Middle frontal gyrus (tissue), 1 donor: ENCODE results near the gene MALAT1.
"Not testable (repeated sequence)": the region's sequence is repeated elsewhere in the genome, so short reads cannot be mapped to it uniquely, and the experiment has no call there.

Experiments used
- DNase-seq: peaks from one replicate; pipeline ENCODE4 v3.0.0-alpha.2; 2015; ENCODE audit warnings: low spot score; ENCODE audit errors: extremely low spot score

Gene MALAT1

DNA sequence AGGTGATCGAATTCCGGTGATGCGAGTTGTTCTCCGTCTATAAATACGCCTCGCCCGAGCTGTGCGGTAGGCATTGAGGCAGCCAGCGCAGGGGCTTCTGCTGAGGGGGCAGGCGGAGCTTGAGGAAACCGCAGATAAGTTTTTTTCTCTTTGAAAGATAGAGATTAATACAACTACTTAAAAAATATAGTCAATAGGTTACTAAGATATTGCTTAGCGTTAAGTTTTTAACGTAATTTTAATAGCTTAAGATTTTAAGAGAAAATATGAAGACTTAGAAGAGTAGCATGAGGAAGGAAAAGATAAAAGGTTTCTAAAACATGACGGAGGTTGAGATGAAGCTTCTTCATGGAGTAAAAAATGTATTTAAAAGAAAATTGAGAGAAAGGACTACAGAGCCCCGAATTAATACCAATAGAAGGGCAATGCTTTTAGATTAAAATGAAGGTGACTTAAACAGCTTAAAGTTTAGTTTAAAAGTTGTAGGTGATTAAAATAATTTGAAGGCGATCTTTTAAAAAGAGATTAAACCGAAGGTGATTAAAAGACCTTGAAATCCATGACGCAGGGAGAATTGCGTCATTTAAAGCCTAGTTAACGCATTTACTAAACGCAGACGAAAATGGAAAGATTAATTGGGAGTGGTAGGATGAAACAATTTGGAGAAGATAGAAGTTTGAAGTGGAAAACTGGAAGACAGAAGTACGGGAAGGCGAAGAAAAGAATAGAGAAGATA is at the start of gene MALAT1:
Gene MALAT1 (plus strand): TSS at position 69 of the 736 bp plus-strand sequence.
- DNase-seq = peak; percentile 93

DNA sequence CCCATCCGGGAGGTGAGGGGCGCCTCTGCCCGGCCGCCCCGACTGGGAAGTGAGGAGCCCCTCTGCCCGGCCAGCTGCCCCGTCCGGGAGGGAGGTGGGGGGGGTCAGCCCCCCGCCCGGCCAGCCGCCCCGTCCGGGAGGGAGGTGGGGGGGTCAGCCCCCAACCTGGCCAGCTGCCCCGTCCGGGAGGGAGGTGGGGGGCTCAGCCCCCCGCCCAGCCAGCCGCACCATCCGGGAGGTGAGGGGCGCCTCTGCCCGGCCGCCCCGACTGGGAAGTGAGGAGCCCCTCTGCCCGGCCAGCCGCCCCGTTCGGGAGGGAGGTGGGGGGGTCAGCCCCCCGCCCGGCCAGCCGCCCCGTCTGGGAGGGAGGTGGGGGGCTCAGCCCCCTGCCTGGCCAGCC is 47.5 kb upstream of the MALAT1 start:
- not testable (repeated sequence) for DNase-seq

DNA sequence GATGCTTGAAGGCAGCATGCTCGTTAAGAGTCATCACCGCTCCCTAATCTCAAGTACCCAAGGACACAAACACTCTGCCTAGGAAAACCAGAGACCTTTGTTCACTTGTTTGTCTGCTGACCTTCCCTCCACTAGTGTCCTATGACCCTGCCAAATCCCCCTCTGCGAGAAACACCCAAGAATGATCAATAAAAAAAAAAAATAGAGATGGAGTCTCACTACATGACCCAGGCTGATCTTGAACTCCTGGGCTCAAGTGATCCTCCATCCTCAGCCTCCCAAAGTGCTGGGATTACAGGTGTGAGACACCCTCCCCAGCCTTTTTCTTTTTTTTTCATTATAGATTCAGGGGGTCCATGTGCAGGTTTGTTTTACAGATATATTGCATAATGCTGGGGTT is 46.6 kb upstream of the MALAT1 start:
- DNase-seq = not testable (repeated sequence)

DNA sequence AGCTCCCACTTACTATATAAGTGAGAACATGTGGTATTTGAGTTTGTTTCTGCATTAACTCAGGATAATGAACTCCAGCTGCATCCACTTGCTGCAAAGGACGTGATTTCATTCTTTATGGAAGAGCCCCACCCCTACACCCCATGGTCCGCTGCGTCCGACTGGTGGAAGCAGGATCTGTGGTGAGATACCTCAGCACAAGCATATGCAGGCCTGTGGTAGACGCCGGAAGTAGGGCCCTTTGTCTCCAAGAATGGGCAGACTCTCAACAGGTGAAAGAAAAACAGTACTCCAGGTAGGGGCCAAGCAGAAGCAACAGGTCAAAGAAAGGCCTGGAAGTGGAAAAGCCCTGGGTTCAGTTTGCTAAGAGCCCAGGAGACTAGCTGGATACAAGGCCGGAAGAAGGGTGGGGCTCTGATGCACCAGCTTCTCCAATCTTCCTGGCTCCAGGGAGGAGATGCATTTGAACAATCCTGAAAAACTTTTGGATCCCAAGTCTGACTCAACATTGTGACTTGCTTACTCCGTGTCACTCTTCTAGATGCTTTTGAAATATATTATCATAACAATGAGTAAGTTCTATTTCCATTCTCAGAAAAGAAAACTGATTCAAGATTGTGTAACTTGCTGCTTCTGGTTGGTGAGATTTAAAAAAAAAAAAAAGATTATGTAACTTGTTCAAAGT is 45.9 kb upstream of the MALAT1 start:
- no peak for DNase-seq

DNA sequence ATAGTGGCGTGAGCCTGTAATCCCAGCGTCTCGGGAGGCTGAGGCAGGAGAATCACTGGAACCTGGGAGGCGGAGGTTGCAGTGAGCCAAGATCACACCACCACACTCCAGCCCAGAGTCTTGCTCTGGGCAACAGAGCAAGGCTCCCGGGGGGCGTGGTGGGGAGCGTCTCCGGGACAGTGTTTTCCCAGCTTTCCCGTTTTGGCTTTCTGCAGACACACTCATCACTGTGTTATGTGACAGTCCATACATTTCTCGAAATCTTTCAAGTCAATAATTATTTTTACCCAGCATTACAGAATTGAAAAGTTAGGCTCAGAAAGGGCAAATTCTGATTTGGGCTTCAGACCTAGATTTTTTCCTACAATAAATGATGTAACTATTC is 44.5 kb upstream of the MALAT1 start:
- DNase-seq = no peak

DNA sequence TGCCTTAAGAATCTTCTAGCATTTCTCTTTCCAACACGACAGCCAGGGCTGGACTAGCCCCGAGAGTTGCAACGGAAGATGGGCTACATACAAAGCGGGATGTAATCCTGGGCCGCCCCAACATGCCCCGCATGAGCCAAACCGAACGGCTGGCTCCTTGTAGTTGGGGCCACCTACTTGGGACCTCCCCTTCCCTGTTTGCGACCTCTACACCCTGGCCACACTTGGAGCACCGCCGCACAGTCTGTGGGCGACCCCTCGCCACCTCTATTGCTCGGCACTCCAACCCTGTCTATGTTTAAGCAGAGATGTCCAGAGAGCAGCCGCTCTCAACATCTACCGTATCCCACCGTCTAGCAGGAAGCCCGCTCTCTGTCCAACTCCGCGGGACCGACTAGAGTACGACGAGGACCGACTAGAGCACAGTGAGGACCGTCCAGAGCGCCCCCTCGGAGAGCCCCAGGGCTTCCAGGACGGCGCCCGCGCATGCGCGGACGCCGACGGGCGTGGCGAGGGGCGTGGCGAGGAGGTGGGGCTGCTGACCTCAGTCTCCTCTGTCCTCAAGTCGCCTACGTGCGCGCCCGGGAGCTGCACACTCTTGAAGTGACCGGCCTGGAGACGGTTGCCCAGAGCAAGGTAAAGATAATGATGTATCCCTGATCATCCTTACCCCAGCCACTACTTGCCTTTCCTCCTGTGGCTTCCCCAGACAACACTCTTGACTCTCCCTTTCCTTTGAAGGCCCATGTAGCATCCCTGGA is 44.0 kb upstream of the MALAT1 start:
- DNase-seq = peak; percentile 66

DNA sequence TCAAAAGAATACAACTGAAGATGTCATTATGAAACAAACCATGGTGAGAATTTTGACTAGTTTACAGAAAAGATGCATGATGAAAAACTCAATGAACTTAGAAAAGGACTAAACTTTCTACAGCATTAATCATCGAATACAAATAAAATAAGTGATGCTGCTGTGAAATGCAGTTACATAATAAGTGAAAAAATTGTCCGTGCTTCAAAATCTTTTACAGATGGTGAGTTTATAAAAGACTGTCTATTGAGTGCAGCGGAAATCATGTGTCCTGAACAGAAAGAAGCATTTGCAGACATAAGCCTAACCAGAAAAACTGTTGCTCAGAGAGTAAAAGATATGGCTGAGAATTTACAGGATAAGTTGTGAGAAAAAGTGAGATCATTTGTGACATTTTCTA is 42.4 kb upstream of the MALAT1 start:
- DNase-seq = no peak

DNA sequence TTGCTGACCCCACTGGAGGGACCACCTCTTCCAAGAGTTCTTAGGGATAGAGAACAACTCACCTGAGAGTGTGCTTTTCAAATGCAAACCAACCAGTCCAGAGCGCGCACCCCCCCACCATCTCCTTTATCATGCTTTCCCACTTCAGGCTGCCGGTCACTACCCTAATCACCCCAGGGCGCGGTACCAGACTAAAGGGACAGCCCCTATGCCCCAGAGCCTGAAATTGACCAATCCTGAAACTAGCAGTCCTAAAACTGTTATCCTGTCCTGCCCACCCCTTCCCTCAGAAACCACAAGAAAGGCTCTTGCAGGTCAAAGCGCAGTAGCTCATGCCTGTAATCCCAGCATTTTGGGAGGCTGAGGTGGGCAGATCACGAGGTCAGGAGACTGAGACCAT is 39.3 kb upstream of the MALAT1 start:
- DNase-seq = no peak

DNA sequence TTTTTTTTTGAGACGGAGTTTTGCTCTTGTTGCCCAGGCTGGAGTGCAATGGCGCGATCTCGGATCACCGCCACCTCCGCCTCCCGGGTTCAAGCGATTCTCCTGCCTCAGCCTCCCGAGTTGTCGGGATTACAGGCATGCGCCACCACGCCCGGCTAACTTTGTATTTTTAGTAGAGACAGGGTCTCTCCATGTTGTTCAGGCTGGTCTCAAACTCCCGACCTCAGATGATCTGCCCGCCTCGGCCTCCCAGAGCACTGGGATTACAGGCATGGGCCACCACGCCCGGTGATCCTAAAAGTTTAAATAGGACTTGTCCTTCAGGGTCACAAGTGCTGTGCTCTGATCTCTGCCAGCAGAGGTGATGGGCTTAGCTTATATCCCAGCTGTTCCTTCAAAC is 33.4 kb upstream of the MALAT1 start:
- DNase-seq = not testable (repeated sequence)

DNA sequence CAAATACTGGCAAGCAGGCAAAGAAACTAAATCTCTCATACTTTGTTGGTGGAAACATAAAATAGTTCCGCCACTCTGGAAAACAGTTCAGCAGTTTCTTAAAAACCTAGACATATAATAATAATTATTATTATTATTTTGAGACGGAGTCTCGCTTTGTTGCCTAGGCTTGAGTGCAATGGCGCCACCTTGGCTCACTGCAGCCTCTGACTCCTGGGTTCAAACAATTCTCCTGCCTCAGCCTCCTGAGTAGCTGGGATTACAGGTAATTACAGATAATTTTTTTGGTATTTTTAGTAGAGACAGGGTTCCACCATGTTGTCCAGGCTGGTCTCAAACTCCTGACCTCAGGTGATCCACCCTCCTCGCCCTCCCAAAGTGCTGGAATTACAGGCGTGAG is 31.5 kb upstream of the MALAT1 start:
- DNase-seq = not testable (repeated sequence)

DNA sequence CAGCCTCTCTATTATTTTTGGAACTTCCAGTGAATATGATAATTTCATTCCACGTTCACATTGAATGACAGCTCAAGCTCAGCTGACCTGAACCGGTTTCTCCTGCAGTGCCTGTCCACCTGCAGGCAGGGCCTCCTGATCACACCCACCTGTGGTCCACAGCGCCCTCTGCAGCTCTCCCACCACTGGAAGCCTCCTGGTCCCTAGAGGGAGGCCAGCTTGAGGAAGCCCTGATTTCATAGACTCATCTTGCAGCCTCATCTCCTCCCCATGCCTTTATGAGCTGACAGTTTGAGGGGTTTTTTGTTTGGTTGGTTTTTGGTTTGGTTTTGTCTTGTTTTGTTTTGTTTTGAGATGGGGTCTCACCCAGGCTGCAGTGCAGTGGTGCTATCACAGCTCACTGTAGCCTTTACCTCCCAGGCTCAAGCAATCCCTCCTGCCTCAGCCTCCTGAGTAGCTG is 29.9 kb upstream of the MALAT1 start:
- no peak for DNase-seq

DNA sequence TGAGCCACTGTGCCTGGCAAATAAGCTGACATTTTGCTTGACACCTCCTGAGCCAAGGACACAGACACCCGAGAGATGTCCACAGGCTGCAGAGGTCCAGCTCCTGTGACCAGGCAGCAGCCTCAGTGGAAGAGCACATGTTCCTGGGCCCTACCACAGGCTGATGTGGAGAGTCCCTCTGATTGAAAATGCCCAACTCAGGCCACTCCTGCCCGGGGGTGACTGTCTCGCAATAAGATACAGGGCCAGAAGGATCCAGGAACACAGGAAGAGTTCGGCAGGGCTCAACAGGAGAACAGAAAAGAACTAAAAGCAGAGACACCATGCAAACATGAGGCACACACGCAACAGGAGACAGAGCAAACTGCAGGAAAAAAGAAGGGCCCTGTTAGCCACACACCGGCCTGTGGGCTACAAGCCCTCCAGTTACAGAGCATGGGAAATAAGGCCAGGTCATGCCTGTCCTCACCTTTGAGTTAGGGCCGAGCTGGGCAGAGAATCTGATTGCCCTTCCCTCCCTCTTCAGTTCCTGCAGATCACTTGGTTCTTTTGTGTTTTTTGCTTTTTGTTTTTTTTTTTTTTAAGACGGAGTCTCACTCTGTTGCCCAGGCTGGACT is 28.3 kb upstream of the MALAT1 start:
- no peak for DNase-seq

DNA sequence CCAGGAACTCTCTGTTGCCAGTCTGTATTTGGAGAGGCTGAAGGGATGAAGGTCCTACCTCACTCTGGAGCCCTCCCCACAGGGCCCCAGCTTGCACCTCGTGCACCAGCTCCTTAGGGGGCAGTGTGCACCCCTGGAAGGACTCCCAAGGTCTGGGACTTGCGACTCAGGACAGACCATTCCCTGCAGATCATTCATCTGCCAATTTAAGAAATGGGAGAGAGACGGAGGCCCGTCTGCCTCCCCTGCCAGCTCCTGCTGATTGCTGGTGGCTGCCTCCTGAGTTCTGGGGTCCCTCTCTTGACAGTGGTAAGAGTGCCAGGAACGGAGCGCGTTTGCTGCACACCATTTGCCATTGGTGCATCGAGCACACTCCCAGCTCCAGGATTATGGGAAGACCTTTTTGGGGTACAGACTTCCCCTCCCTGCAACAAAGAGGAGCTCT is 27.4 kb upstream of the MALAT1 start:
- DNase-seq = no peak

DNA sequence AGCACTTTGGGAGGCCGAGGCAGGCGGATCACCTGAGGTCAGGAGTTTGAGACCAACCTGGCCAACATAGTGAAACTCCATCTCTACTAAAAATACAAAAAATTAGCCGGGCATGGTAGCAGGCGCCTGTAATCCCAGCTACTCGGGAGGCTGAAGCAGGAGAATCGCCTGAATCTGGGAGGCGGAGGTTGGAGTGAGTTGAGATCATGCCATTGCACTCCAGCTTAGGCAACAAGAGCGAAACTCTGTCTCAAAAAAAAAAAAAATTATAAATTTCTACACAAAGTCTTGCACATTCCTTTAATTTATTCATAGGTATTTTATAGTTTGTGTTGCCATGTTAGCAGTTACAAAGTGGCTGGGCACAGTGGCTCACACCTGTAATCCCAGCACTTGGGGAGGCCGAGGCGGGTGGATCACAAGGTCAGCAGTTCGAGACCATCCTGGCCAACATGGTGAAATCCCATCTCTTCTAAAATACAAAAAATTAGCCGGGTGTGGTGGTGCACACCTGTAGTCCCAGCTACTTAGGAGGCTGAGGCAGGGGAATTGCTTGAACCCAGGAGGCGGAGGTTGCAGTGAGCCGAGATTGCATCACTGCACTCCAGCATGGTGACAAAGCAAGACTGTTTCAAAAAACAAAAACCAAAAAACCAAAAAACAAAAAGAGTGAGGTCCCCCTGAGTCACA is 26.1 kb upstream of the MALAT1 start:
- DNase-seq = not testable (repeated sequence)

DNA sequence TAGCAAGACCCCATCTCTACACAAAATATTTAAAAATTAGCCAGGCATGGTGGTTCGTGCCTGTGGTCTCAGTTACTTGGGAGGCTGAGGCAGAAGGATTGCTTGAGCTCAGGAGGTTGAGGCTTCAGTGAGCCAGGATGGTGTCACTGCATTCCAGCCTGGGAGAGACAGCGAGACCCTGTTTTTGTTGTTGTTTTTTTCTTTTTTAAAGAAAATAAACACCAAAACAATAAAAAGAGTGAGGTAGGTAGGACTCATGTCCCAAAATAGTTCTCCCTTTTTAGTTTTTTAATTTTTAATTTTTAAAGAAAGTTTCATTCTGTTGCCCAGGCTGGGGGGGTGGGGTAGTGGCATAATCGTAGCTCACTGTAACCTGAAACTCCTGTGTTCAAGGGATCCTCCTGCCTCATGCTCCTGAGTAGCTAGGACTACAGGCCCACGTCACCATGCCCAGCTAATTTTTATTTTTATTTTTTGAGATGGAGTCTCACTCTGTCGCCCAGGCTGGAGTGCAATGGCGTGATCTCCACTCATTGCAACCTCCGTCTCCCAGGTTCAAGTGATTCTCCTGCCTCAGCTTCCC is 25.5 kb upstream of the MALAT1 start:
- DNase-seq = no peak

DNA sequence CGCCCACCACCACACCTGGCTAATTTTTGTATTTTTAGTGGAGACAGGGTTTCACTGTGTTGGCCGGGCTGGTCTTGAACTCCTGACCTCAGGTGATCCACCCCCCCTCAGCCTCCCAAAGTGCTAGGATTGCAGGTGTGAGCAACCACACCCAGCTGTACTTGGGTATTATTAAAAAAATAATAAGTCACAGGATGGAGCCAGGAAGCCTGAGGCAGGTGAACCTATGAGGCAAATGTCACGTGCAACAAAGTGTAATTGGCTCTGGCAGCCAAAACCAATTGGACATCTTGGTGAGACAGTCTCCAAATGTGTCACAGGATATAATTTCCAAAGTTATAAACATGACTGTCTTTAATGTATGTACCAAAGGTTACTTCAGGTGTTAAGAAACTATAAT is 24.0 kb upstream of the MALAT1 start:
- DNase-seq = no peak

DNA sequence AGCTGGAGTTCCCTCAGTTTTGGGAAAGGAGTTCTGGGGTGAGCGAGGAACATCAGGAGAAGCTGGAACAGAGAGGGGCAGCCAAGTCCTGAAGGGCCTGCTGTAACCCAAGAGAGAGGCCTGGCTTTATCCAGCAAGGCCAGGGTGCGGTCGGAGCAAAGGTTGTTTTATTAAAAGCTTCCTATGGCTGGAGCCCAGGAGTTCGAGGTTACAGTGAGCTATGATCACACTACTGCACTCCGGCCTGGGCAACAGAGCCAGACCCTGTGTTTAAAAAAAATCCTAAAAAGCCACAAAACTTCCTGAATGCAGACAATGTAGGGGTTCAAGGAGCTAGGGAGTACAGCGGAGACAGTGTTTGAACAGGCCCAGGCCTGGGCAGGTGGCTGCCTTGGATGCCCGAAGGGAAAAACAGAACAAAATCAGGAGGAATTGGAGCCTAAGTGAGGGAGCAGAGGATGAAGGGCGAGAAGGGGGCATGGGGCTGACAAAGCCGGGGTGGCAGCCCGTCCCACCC is 22.2 kb upstream of the MALAT1 start:
- no peak for DNase-seq

DNA sequence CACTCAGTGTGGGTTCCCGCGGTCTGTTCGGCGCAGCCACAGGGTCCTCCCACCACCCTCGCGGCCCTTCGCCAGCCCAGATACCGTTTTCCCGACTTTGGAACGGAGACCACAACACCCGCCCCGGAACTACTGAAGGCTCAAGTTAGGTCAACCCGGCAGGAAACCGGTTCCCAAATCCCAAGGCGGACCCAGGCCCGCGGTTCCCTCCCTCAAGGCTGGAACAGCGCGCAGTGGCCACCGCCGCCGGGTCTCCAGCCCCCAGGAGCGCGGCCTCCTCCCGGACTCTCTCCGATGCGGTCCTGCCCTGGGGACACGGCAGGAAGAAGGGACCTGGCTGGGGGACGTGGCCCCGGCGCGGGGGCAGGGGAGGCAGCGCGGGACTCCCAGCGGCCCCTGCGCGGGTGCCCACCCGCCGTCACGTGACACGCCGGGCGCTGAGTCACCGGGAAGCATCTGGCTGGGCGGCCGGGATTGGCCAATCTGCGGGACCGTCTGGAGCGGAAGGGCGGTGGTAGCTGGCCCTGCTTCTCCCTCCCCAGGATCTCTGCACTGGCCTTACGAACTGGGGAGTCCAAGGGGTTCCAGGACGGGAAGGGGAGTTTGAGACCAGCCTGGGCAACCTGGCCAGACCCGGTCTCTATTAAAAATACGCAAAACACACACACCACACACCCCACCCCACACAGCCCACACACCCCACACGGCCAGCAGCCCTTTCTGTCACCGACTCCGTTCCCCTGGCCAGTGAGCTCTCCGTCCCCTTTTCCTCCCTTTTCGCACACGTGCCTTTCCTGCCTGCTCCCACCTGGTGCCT is 21.5 kb upstream of the MALAT1 start:
- peak; percentile 95 for DNase-seq

DNA sequence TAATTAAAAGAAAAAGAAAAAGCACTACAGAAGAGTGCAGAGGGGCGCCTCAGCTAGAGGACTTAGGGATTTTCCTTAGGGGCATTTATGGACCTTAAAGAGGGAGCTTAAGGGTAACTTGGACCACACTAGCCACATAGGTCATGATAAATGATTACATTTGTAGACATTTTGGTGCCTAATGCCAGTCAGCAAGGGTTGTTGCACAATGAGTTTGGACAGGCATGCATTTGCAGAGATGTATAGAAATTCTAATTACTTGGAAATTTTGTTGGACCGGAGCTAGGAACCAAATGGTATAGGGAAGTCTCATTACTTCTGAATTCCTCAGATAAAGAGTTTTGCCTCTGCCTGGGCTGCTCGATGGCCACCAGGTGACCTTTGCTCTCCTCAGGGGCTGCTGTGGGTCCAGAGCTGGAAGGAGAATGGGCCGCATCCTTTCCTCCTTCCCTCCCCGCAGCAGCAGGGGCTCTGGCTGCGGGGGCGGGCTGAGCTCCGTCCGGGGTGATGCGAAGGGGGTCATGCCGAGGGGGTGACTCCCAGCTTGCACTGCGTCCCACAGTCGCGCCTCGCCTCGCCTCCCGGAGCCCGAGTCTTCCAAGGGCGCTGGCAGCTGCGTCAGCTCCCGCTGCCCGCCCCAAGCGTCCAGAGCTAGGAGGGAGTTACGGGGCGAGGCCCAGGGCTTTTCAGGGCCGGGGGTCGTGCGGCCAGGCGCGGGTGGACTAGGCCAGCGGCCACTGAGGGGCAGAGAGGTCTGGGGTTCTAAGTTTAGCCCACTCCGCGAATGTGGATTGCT is 20.3 kb upstream of the MALAT1 start:
- DNase-seq = no peak
